Stimulated activated CD8-positive, alpha-beta memory T cell treated with anti-CD3 and anti-CD28 coated beads, Interleukin-12 subunit alpha, Interleukin-12 subunit beta, amount 100 ng/mL, for 1 hour (primary cell): ENCODE measurements around the gene VCP.

Experiments used
- DNase-seq: peaks from one replicate; pipeline ENCODE4 v3.0.0-alpha.2; 2020; ENCODE audit warnings: low read depth

Gene VCP

GRCh38 chr9:35014517-35014916, 57.9 kb downstream of the VCP start:
- DNase-seq, result no peak

GRCh38 chr9:35010351-35010958, 62.0 kb downstream of the VCP start:
- no peak for DNase-seq
